Effector memory CD8-positive, alpha-beta T cell (primary cell): ENCODE results near the gene GLYR1.

ENCODE experiments used
- ATAC-seq: fragments of 150-1000 bp; cut with Tn5 transposase; replicated peaks from 2 replicates; pipeline ENCODE4 v1.10.0; 2021; ENCODE audit warnings: mild to moderate bottlenecking, moderate library complexity
- DNase-seq, 3 experiments: peaks; one replicate each; pipeline ENCODE4 v3.0.0; 2021
- H3K27ac Mint-ChIP-seq, 2 donors: one replicate each; pipeline ENCODE4 v1.8.0; 2022; ENCODE audit warnings: mild to moderate bottlenecking in 2 of 2, mixed read lengths in 2 of 2, moderate library complexity in 2 of 2
- H3K27me3 Mint-ChIP-seq, 2 donors: one replicate each; pipeline ENCODE4 v1.8.0; 2022; ENCODE audit warnings: mixed read lengths in 2 of 2
- H3K36me3 Mint-ChIP-seq: one replicate; pipeline ENCODE4 v1.8.0; 2022; ENCODE audit warnings: mild to moderate bottlenecking, moderate library complexity, mixed read lengths; ENCODE audit not compliant: insufficient read depth
- H3K4me1 Mint-ChIP-seq, 2 donors: one replicate each; pipeline ENCODE4 v1.8.0; 2022; ENCODE audit warnings: low read depth in 2 of 2, mixed read lengths in 2 of 2
- H3K4me3 Mint-ChIP-seq, 2 donors: one replicate each; pipeline ENCODE4 v1.8.0; 2022; ENCODE audit warnings: mild to moderate bottlenecking in 2 of 2, mixed read lengths in 2 of 2, moderate library complexity in 2 of 2
- H3K9me3 Mint-ChIP-seq, 2 donors: one replicate each; pipeline ENCODE4 v1.8.0; 2022; ENCODE audit warnings: mixed read lengths in 2 of 2

GLYR1 gene

GRCh38 chr16:4870138-4870671 is 23.1 kb upstream of the GLYR1 start:
- no peak overlapping the region for H3K4me3 Mint-ChIP-seq
- peaks cover 19 to 21% of the 10 kb centered on the region in 2 donors for H3K4me1 Mint-ChIP-seq
- no peaks in the 10 kb centered on the region for H3K9me3 Mint-ChIP-seq
- H3K36me3 Mint-ChIP-seq = peaks cover 59% of the 10 kb centered on the region
- ATAC-seq (no peak), DNase-seq (no peak)
- H3K27me3 Mint-ChIP-seq = no peaks in the 10 kb centered on the region
- no peak overlapping the region for H3K27ac Mint-ChIP-seq

- no peaks in the 10 kb centered on the region for H3K9me3 Mint-ChIP-seq
- no peak for ATAC-seq
- H3K27me3 Mint-ChIP-seq = no peaks in the 10 kb centered on the region
- no peak overlapping the region for H3K27ac Mint-ChIP-seq
- H3K36me3 Mint-ChIP-seq = peaks cover 54% of the 10 kb centered on the region
- DNase-seq = no peak
- no peak overlapping the region for H3K4me3 Mint-ChIP-seq
- H3K4me1 Mint-ChIP-seq = peaks cover 22 to 25% of the 10 kb centered on the region in 2 donors
These were observed 22.2 kb upstream of the GLYR1 start for GRCh38 chr16:4869147-4869805.

DNA sequence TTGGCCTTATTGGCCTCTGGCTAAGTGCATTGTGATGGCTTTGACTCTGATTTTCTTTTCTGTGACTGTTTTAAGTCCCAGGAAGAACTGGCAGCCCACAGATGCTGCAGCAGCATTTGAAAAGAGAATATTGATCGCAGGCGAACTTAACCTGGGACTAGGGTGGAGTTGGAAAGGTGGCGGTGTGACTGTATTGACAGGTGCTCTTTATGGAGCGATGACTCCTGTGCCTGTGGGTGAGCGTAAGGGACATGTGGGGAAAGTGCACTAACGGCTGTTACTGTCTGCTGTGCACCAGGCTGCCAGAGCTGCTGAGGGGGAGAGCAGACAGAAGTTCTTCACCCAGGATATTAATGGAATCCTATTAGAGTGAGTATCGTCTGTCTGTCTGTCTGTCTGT is 21.4 kb upstream of the GLYR1 start:
- no peak for DNase-seq
- ATAC-seq = no peak
- Mint-ChIP-seq H3K4me3 (no peak overlapping the region), H3K27me3 (no peaks in the 10 kb centered on the region), H3K4me1 (peaks cover 22 to 31% of the 10 kb centered on the region in 2 donors), H3K9me3 (no peaks in the 10 kb centered on the region), H3K36me3 (peaks cover 52% of the 10 kb centered on the region), H3K27ac (peak overlapping the region in 1 of 2 donors; percentile 53)

DNA sequence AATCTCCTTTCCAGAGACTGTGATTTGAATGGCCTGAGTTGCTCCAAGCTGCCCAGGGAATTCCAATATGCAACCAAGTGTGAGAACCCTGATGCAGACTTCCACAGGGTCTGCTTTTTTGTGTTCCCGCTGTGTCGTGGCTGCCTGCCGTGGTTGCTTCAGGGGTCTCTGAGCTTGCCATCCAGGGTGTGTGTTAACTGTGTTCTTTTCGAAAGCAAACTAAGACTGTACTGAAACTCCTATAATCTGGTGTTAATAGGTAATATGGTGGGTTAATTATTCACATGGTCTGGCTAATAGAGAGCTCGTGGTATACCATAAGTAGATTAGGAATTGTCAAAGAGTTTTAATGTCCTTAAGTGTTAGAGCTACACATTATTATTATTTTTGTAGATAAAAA is 20.9 kb upstream of the GLYR1 start:
- Mint-ChIP-seq H3K27ac (peak overlapping the region in 1 of 2 donors; percentile 53), H3K4me3 (no peak overlapping the region), H3K36me3 (peaks cover 47% of the 10 kb centered on the region), H3K27me3 (no peaks in the 10 kb centered on the region), H3K9me3 (no peaks in the 10 kb centered on the region), H3K4me1 (peaks cover 22 to 32% of the 10 kb centered on the region in 2 donors)
- no peak for DNase-seq
- ATAC-seq = no peak

DNA sequence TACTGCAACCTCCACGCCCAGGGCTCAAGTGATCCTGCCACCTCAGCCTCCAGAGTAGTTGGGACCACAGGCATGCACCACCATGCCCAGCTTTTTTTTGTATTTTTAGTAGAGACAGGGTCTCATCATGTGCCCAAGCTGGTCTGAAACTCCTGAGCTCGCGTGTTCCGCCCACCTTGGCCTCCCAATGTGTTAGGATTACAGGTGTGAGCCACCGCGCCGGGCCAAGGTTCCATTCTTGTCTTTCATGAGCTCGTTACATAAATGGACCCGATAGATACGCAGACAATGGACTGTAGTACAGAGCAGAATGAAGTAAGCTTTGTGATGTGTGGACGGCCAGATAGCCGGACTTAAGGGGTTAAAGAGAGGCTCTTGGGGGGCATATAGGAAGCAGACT is 19.5 kb upstream of the GLYR1 start:
- Mint-ChIP-seq H3K4me3 (no peak overlapping the region), H3K36me3 (peaks cover 49% of the 10 kb centered on the region), H3K4me1 (peaks cover 22 to 28% of the 10 kb centered on the region in 2 donors), H3K9me3 (no peaks in the 10 kb centered on the region), H3K27ac (peak overlapping the region; percentile 39 to 50), H3K27me3 (no peaks in the 10 kb centered on the region)
- ATAC-seq (no peak), DNase-seq (no peak)

GRCh38 chr16:4865231-4865860 is 18.3 kb upstream of the GLYR1 start:
- no peaks in the 10 kb centered on the region for H3K9me3 Mint-ChIP-seq
- H3K36me3 Mint-ChIP-seq = peaks cover 49% of the 10 kb centered on the region
- no peak for DNase-seq
- H3K4me1 Mint-ChIP-seq = peaks cover 22 to 26% of the 10 kb centered on the region in 2 donors
- no peak for ATAC-seq
- H3K27ac Mint-ChIP-seq = peak overlapping the region; percentile 35 to 84
- H3K27me3 Mint-ChIP-seq = no peaks in the 10 kb centered on the region
- H3K4me3 Mint-ChIP-seq = no peak overlapping the region

DNA sequence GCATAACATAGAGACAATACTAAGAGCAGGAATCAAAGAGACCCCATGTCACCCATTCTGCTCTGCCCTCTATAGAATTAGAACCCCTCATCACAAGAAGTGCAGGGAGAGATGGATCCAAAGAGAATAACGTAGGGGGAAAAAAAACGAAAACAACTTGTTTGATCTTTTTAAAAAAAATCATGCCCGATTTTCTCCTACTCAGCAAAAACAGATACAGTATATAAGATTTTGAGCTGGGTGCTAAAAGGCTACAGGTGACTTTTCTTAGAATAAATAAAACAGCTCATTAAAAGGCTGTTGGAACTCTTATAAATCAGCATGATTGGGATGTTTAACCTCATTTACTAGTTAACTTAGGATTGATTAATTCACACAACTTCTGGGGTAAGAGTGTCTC is 17.6 kb upstream of the GLYR1 start:
- Mint-ChIP-seq H3K27ac (peak overlapping the region; percentile 35 to 84), H3K4me3 (no peak overlapping the region), H3K27me3 (no peaks in the 10 kb centered on the region), H3K36me3 (peaks cover 48% of the 10 kb centered on the region), H3K4me1 (peaks cover 22 to 29% of the 10 kb centered on the region in 2 donors), H3K9me3 (no peaks in the 10 kb centered on the region)
- DNase-seq (no peak), ATAC-seq (no peak)

DNA sequence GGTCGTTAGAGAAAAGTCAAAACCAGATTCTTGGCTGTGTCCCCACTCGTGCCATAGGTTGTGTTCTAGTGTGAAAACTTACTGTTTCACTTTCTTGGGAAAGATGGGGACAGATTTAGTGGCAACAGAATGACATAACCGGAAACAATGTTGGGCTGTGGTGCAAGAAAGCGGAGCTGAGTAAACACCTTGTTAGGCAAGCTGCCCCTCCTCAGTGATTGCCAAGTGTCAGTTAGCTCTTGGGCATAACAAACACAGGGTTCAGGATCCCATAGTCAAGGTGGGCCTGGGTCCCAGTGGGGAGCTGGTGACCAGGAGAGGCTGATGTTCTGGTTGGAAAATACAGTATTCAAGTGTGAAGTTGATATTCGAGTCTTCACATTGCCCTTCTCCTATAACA is 15.6 kb upstream of the GLYR1 start:
- Mint-ChIP-seq H3K4me3 (no peak overlapping the region), H3K36me3 (peaks cover 58% of the 10 kb centered on the region), H3K4me1 (peaks cover 12 to 30% of the 10 kb centered on the region in 2 donors), H3K27me3 (no peaks in the 10 kb centered on the region), H3K27ac (peak overlapping the region in 1 of 2 donors; percentile 54), H3K9me3 (no peaks in the 10 kb centered on the region)
- ATAC-seq = no peak
- DNase-seq = no peak

- Mint-ChIP-seq H3K9me3 (no peaks in the 10 kb centered on the region), H3K27me3 (no peaks in the 10 kb centered on the region), H3K4me1 (peaks cover 5 to 24% of the 10 kb centered on the region in 2 donors), H3K4me3 (no peak overlapping the region), H3K27ac (peak overlapping the region in 1 of 2 donors; percentile 54), H3K36me3 (peaks cover 67% of the 10 kb centered on the region)
- DNase-seq (no peak), ATAC-seq (no peak)
These were observed 13.7 kb upstream of the GLYR1 start for GRCh38 chr16:4860727-4861342.

GRCh38 chr16:4859900-4860255 is 12.8 kb upstream of the GLYR1 start:
- H3K4me1 Mint-ChIP-seq = peaks cover 3 to 20% of the 10 kb centered on the region in 2 donors
- H3K36me3 Mint-ChIP-seq = peaks cover 71% of the 10 kb centered on the region
- DNase-seq (no peak), ATAC-seq (no peak)
- no peaks in the 10 kb centered on the region for H3K9me3 Mint-ChIP-seq
- H3K4me3 Mint-ChIP-seq = no peak overlapping the region
- H3K27me3 Mint-ChIP-seq = no peaks in the 10 kb centered on the region
- no peak overlapping the region for H3K27ac Mint-ChIP-seq

DNA sequence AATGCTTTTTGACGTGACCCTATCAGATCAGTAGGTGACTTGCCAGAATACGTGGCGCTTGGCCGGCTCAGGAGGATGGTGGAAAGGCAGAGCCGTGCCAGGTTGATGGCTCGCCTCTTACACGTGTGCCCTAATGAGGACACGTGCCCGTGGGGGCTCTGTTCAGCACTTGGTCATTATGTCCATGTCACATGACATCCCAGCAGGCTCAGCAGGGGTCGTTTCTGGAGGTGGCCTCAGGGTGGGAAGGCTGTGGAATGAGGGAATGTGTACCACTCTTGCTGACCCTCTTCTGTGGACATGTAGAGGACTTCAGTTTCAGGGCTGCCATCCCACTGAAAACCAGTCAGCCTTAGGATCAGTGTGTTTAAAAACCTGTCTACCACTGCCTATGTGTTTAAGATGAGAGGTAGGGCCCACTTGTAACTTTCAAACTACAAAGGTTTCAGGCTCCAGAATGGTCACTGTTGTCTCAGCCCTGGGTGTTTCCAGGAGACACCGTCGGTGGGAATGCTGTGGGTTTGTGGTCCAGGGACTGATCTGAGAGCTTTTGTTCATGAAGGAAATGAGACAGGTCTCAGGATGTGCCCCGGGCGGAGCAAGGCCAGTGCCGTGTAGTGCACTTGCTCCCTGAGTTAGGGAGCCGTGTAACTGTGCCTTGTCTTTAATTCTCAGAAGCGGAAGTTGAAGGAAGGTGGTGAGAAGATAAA is 12.3 kb upstream of the GLYR1 start:
- ATAC-seq (no peak), DNase-seq (no peak)
- Mint-ChIP-seq H3K4me1 (peaks cover 0 to 16% of the 10 kb centered on the region in 2 donors), H3K9me3 (no peaks in the 10 kb centered on the region), H3K27me3 (no peaks in the 10 kb centered on the region), H3K4me3 (no peak overlapping the region), H3K36me3 (peaks cover 76% of the 10 kb centered on the region), H3K27ac (no peak overlapping the region)

GRCh38 chr16:4855804-4856203 is 8.7 kb upstream of the GLYR1 start:
- peaks cover 72% of the 10 kb centered on the region for H3K36me3 Mint-ChIP-seq

DNA sequence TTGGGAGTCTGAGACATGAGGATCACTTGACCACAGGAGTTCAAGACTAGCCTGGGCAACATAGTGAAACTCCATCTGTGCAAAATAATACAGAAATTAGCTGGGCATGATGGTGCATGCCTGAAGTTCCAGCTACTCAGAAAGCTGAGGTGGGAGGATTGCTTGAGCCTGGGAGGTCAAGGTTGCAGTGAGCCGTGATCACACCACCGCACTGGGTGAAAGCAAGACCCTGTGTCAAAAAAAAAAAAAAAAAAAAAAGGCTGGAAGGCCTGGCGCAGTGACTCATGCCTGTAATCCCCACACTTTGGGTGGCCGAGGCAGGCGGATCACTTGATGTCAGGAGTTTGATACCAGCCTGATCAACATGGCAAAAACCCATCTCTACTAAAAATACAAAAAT is 8.3 kb upstream of the GLYR1 start:
- Mint-ChIP-seq H3K4me3 (no peak overlapping the region), H3K36me3 (peaks cover 67% of the 10 kb centered on the region), H3K9me3 (no peaks in the 10 kb centered on the region), H3K27ac (peak overlapping the region in 1 of 2 donors; percentile 22), H3K4me1 (peaks cover 11 to 30% of the 10 kb centered on the region in 2 donors), H3K27me3 (no peaks in the 10 kb centered on the region)
- DNase-seq = no peak
- no peak for ATAC-seq

More at GRCh38 chr16:4855804-4856203, 8.7 kb upstream of the GLYR1 start:
- Mint-ChIP-seq H3K4me3 (no peak overlapping the region), H3K27ac (peak overlapping the region in 1 of 2 donors; percentile 22), H3K4me1 (peaks cover 10 to 27% of the 10 kb centered on the region in 2 donors), H3K9me3 (no peaks in the 10 kb centered on the region), H3K27me3 (no peaks in the 10 kb centered on the region)
- ATAC-seq (no peak), DNase-seq (no peak)
